NB4 (cell line): ENCODE data around the gene NTN1.

Experiments used
- DNase-seq: peaks from one replicate; pipeline ENCODE4 v3.0.0; 2010; ENCODE audit warnings: low read depth
- H3K4me3 ChIP-seq: one replicate; pipeline ENCODE4 v1.5.1; 2011; ENCODE audit warnings: mild to moderate bottlenecking, low read depth, low read length, moderate library complexity
- CTCF ChIP-seq: IDR thresholded peaks from one replicate; pipeline ENCODE4 v1.5.1; 2012; ENCODE audit warnings: low read depth, low read length
- MAX ChIP-seq: IDR thresholded peaks from 2 replicates; pipeline ENCODE4 v1.6.1; 2011; ENCODE audit warnings: low read depth, low read length
- MYC ChIP-seq: IDR thresholded peaks from 2 replicates; pipeline ENCODE4 v1.6.1; 2011; ENCODE audit warnings: low read depth, low read length
- POLR2A ChIP-seq: IDR thresholded peaks from 2 replicates; pipeline ENCODE4 v1.6.1; 2011; ENCODE audit warnings: mild to moderate bottlenecking; ENCODE audit not compliant: insufficient read length; ENCODE audit errors: extremely low read depth

The NTN1 gene

GRCh38 chr17:9287306-9287705 is 266.0 kb downstream of the NTN1 start:
- TF ChIP-seq MYC (no peak), CTCF (no peak), POLR2A (no peak), MAX (no peak)
- no peak overlapping the region for H3K4me3 ChIP-seq
- DNase-seq, result no peak

DNA sequence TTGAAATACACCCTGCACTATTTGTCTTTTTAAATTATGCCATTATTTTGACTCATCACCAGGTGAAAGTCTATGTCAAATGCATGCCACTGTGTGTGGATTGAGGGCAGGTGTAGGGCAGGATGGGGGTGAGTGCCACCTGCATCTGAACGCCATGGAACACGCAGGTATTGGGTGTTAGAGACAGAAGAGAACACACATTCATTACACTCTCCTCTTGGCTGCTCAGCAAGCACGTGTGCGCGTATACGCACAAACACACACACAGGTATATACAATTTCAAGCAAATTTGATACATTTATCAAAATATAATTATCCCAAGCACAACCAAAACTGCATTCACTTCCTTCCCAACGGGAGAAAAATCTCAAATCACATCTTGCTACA is 268.9 kb downstream of the NTN1 start:
- TF ChIP-seq MAX (no peak), CTCF (no peak), POLR2A (no peak), MYC (no peak)
- no peak overlapping the region for H3K4me3 ChIP-seq
- DNase-seq, result no peak

GRCh38 chr17:9291912-9292560 is 270.7 kb downstream of the NTN1 start:
- DNase-seq, result peak; percentile 35
- TF ChIP-seq CTCF (peak; percentile 43), POLR2A (no peak)
- no peak overlapping the region for H3K4me3 ChIP-seq

DNA sequence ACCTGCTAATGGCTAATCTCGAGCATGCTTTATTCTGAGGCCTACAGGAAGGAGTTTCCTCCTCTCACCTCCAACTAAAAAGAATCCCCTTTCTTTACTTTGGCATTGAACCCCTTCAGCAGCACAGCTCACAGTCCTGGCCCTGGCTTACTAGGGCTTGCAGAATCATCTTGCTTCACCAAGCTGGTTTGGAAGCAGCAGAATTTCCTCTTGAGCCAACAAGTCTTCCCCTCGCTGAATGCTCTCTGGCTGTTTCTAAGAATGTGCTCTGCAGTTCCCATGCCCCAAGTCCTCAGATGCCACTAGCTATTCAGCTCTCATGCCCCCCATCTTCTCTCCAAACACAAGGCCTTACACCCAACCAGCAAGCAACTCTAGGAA is 271.2 kb downstream of the NTN1 start:
- TF ChIP-seq MAX (no peak), MYC (no peak), POLR2A (no peak), CTCF (no peak)
- H3K4me3 ChIP-seq, result no peak overlapping the region
- no peak for DNase-seq
